SK-N-MC (cell line): ENCODE data around the gene GON4L.

Experiments
- EZH2 ChIP-seq: fragments of 200-600 bp; sonication (generic); IDR thresholded peaks from one replicate; pipeline ENCODE4 v1.6.1; 2017; ENCODE audit warnings: antibody characterized with exemption
- FOXP2 ChIP-seq: optimal IDR thresholded peaks from 2 replicates; pipeline ENCODE3; 2011; ENCODE audit warnings: mild to moderate bottlenecking, moderate library complexity; ENCODE audit not compliant: insufficient read depth; ENCODE audit errors: extremely low read length, control extremely low read depth
- POLR2AphosphoS5 ChIP-seq: IDR thresholded peaks from 2 replicates; pipeline ENCODE4 v1.6.1; 2012; ENCODE audit warnings: mild to moderate bottlenecking, low read depth, low read length, borderline replicate concordance

DNA sequence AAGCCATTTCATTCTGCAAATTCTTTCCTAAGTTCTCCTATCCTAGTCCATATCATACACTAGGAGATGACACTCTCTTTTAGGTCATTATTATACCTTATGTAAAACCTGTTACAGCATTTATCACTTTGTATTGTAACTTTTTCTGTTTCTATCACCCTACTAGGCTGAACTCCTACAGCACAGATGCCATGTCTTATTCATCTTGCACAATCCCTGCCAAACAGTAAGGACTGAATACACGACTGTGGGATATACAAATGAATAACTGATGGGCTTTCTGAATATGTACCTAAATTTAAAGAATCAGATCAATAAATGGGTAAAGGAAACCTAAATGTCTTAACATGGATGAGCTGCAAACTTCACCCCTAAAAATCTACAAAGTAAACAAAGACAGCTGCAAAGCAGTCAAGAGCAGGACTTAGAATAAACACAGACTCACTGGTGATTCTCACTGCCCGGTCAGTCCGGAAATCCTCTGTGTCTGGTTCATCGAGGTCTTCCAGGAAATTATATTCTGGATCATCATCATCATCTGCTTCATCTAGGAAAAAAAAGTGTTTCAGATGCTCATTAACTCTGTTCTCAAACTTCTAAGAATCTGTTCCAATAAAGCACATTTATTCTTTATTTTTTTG lies 62.3 kb downstream of the GON4L start:
- no peak for TF ChIP-seq POLR2AphosphoS5
- no peak for TF ChIP-seq EZH2
- no peak for TF ChIP-seq FOXP2
